KMS-11 (cell line): ENCODE results near the gene TCF4.

Experiments
- H2AFZ ChIP-seq: fragments of 200-600 bp; sonication (generic); 2 replicates; pipeline ENCODE4 v1.6.1; 2016; ENCODE audit warnings: antibody characterized with exemption, mixed run types, low read depth
- H3K27ac ChIP-seq: fragments of 200-600 bp; sonication (generic); 2 replicates; pipeline ENCODE4 v1.6.1; 2016; ENCODE audit warnings: mild to moderate bottlenecking, mixed run types
- H3K27me3 ChIP-seq: fragments of 200-600 bp; sonication (generic); 2 replicates; pipeline ENCODE4 v1.6.1; 2017; ENCODE audit warnings: mild to moderate bottlenecking, low read depth, mixed run types, moderate library complexity; ENCODE audit not compliant: insufficient read depth
- H3K36me3 ChIP-seq: fragments of 200-600 bp; sonication (generic); 2 replicates; pipeline ENCODE4 v1.6.1; 2017; ENCODE audit warnings: mild to moderate bottlenecking, mixed run types; ENCODE audit not compliant: insufficient read depth
- H3K4me1 ChIP-seq: fragments of 200-600 bp; sonication (generic); 2 replicates; pipeline ENCODE4 v1.6.1; 2016; ENCODE audit warnings: mild to moderate bottlenecking, low read depth, mixed run types; ENCODE audit not compliant: poor library complexity, severe bottlenecking
- H3K4me2 ChIP-seq: fragments of 200-600 bp; sonication (generic); 2 replicates; pipeline ENCODE4 v1.7.0; 2016; ENCODE audit warnings: mild to moderate bottlenecking, mixed run types
- H3K4me3 ChIP-seq: fragments of 200-600 bp; sonication (generic); IDR thresholded peaks from 2 replicates; pipeline ENCODE4 v1.6.1; 2017; ENCODE audit warnings: low read depth, low read length, mixed read lengths; ENCODE audit not compliant: insufficient read depth
- H3K79me2 ChIP-seq: fragments of 200-600 bp; sonication (generic); 2 replicates; pipeline ENCODE4 v1.6.1; 2016; ENCODE audit warnings: low read depth, mixed run types; ENCODE audit not compliant: insufficient read depth
- H3K9ac ChIP-seq: fragments of 200-600 bp; sonication (generic); 2 replicates; pipeline ENCODE4 v1.6.1; 2016; ENCODE audit warnings: mild to moderate bottlenecking, mixed run types
- H4K20me1 ChIP-seq: fragments of 200-600 bp; sonication (generic); 2 replicates; pipeline ENCODE4 v1.6.1; 2016; ENCODE audit warnings: mild to moderate bottlenecking, mixed run types; ENCODE audit not compliant: insufficient read depth
- TF ChIP-seq, protein P1 (sequence below): fragments of 200-600 bp; sonication (generic); conservative IDR thresholded peaks from 2 replicates; pipeline ENCODE4 v1.6.1; 2017; ENCODE audit warnings: low read depth, mild to moderate bottlenecking, antibody characterized with exemption, low read length, moderate library complexity, mixed read lengths

TCF4 gene

GRCh38 chr18:55494899-55495298 lies 93.1 kb downstream of the TCF4 start:
- Histone ChIP-seq H3K36me3 (no peaks in the 10 kb centered on the region), H4K20me1 (no peaks in the 10 kb centered on the region)

DNA sequence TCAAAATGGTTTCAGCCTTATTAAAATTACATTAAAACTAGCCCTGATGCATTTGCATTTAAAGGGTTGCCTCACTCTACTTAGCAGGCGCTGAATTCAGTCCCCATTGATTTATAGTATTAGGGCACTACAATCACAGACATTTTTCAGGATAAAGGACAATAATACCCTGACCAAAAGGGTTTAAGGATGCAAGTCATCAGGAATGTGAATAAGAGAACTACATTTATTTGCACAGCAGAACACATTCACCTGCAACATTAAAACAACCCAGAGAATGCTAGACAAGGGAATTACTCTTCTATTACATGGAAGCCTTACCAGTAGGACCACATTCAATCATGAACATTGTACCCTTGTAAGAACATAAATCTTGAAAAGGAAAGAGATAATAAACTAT lies 93.6 kb downstream of the TCF4 start:
- peaks cover 32% of the 10 kb centered on the region for H3K4me1 ChIP-seq
- TF ChIP-seq, protein P1, sequence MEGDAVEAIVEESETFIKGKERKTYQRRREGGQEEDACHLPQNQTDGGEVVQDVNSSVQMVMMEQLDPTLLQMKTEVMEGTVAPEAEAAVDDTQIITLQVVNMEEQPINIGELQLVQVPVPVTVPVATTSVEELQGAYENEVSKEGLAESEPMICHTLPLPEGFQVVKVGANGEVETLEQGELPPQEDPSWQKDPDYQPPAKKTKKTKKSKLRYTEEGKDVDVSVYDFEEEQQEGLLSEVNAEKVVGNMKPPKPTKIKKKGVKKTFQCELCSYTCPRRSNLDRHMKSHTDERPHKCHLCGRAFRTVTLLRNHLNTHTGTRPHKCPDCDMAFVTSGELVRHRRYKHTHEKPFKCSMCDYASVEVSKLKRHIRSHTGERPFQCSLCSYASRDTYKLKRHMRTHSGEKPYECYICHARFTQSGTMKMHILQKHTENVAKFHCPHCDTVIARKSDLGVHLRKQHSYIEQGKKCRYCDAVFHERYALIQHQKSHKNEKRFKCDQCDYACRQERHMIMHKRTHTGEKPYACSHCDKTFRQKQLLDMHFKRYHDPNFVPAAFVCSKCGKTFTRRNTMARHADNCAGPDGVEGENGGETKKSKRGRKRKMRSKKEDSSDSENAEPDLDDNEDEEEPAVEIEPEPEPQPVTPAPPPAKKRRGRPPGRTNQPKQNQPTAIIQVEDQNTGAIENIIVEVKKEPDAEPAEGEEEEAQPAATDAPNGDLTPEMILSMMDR: no peak
- H4K20me1 ChIP-seq: no peaks in the 10 kb centered on the region
- no peak overlapping the region for H3K27ac ChIP-seq
- no peak overlapping the region for H2AFZ ChIP-seq
- no peak overlapping the region for H3K4me2 ChIP-seq
- no peak overlapping the region for H3K9ac ChIP-seq
- H3K36me3 ChIP-seq: no peaks in the 10 kb centered on the region
- H3K79me2 ChIP-seq: peaks cover 6% of the 10 kb centered on the region; the same call in 1 of the 2 replicates
- no peaks in the 10 kb centered on the region for H3K27me3 ChIP-seq
- no peak overlapping the region for H3K4me3 ChIP-seq

More at GRCh38 chr18:55494899-55495298, 93.1 kb downstream of the TCF4 start:
- H3K79me2 ChIP-seq: peaks cover 6% of the 10 kb centered on the region; the same call in 1 of the 2 replicates
- H3K27ac ChIP-seq: no peak overlapping the region
- TF ChIP-seq, protein P1: no peak
- H2AFZ ChIP-seq: no peak overlapping the region
- H3K4me1 ChIP-seq: peaks cover 31% of the 10 kb centered on the region
- no peak overlapping the region for H3K4me2 ChIP-seq
- no peak overlapping the region for H3K4me3 ChIP-seq
- H3K27me3 ChIP-seq: no peaks in the 10 kb centered on the region
- H3K9ac ChIP-seq: no peak overlapping the region

DNA sequence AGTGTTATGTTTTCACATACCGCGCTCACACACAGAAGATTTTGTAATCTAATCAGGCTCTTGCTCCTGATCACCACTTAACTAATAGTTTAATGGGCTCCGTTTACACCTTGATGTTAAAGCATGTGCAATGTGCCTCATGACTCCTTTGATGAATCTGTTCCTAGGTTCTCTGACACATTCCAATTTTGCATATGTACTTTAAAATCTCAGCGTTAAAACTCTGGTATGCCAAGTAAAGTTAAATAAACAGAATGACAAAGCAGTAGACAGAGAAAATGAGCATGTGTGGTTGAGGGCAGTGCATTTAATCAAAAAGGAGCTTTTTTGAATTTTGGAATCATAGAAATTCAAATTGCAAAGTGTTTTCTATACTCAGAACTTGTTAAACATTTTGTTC lies 96.4 kb downstream of the TCF4 start:
- H3K79me2 ChIP-seq: peaks cover 24% of the 10 kb centered on the region; the same call in 1 of the 2 replicates

DNA sequence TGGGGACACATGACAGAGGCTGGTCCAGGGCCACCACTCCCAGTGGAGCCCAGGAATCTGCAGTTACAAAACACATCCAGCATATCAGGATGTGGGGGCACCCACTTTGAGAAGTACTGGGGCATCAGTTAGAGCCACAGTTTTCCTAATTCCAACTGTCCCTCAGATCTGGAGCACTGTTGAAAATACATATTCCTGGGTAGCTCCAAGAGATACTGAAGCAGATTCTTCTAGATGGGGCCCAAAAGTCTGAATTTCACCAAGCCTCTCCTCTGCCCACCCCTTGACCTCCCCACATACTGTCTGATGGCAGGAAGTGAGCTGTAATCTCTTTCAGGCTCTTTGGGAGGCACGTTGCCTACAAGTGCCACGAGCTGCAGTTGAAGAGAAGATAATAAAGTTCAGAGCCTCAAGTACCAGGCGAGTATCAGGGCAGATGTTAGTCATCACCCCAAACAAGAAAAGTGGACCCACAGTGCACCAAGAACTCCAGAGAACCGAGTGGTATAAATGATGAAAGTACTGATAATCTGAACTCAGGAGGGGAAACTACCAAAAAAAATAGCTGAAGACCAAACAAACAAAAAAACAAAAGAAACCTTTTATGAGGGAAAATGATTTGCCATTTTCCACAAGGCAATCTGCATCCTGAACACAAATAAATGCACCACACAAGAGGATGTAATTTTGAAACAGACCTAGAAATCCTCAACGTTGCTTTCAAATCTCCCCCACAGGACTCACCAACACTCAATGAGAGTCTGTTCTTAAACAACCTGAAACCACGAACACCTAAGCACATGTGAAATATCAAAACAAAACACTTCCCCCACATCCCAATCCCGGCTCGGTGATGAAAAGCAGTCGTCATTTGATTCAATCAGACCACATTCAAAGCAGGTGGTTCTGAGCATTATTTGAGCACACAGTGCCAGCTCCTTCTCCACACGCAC lies 98.7 kb downstream of the TCF4 start:
- peaks cover 38% of the 10 kb centered on the region; the same call in 1 of the 2 replicates for H3K79me2 ChIP-seq
- H3K4me3 ChIP-seq: no peak overlapping the region
- H4K20me1 ChIP-seq: no peaks in the 10 kb centered on the region

More for the DNA sequence above, 96.4 kb downstream of the TCF4 start:
- no peaks in the 10 kb centered on the region for H3K27me3 ChIP-seq
- H2AFZ ChIP-seq: no peak overlapping the region
- H3K27ac ChIP-seq: no peak overlapping the region
- TF ChIP-seq, protein P1: no peak
- no peak overlapping the region for H3K4me2 ChIP-seq
- H3K4me3 ChIP-seq: no peak overlapping the region
- H4K20me1 ChIP-seq: no peaks in the 10 kb centered on the region
- no peak overlapping the region for H3K9ac ChIP-seq
- peaks cover 57% of the 10 kb centered on the region for H3K4me1 ChIP-seq
- no peaks in the 10 kb centered on the region for H3K36me3 ChIP-seq

More for the DNA sequence above, 98.7 kb downstream of the TCF4 start:
- Histone ChIP-seq H3K9ac (peak overlapping the region; percentile 72), H3K4me2 (peak overlapping the region; percentile 65), H2AFZ (peak overlapping the region; percentile 6; the same call in 1 of the 2 replicates), H3K27ac (peak overlapping the region; percentile 86), H3K4me1 (peaks cover 68% of the 10 kb centered on the region), H3K36me3 (no peaks in the 10 kb centered on the region), H3K27me3 (no peaks in the 10 kb centered on the region)
- TF ChIP-seq, protein P1: no peak
